Skeletal muscle tissue (tissue), 4 donors: ENCODE data around the gene PROB1. TPM values are rescaled to one million over a fixed set of nuclear protein-coding genes. Genes with fewer than 3 reads are reported as not detected.
"Not testable (repeated sequence)": the region's sequence is repeated elsewhere in the genome, so short reads cannot be mapped to it uniquely, and the experiment has no call there.

ENCODE experiments used
- H3K27ac ChIP-seq: one replicate; pipeline ENCODE4 v1.7.0; 2013; ENCODE audit warnings: mild to moderate bottlenecking, low read depth, low read length, inconsistent platforms
- H3K27me3 ChIP-seq, 3 donors: one replicate each; pipeline ENCODE4 v1.7.0; 2013; ENCODE audit warnings: low read length in 3 of 3; ENCODE audit not compliant: control insufficient read depth in 3 of 3, insufficient read depth in 3 of 3
- H3K36me3 ChIP-seq, 3 donors: one replicate each; pipeline ENCODE4 v1.7.0; 2013; ENCODE audit warnings: low read length in 3 of 3; ENCODE audit not compliant: control insufficient read depth in 3 of 3, insufficient read depth in 3 of 3
- H3K4me1 ChIP-seq, 3 donors: one replicate each; pipeline ENCODE4 v1.7.0; 2013; ENCODE audit warnings: low read length in 3 of 3, mild to moderate bottlenecking in 3 of 3; ENCODE audit not compliant: control insufficient read depth in 3 of 3, insufficient read depth in 3 of 3
- H3K4me3 ChIP-seq, 3 donors: one replicate each; pipeline ENCODE4 v1.7.0; 2013; ENCODE audit warnings: low read length in 3 of 3
- H3K9ac ChIP-seq, 3 donors: one replicate each; pipeline ENCODE4 v1.7.0; 2013; ENCODE audit warnings: low read length in 3 of 3, mild to moderate bottlenecking in 3 of 3, moderate library complexity in 2 of 3, low read depth in 1 of 3
- H3K9me3 ChIP-seq, 3 donors: one replicate each; pipeline ENCODE4 v1.7.0; 2013; ENCODE audit warnings: low read length in 3 of 3; ENCODE audit not compliant: control insufficient read depth in 3 of 3
- total RNA-seq: library from RNA; depleted of rRNA; stranded (reverse); fragments of >200 nt; gene quantifications from one replicate; pipeline ENCODE4 v1.2.3, GENCODE V29; 2014
- donor health status: Osteomylitis.

PROB1 gene
- total RNA-seq, 1 donor from 2014 or later, result 23.5 TPM

DNA sequence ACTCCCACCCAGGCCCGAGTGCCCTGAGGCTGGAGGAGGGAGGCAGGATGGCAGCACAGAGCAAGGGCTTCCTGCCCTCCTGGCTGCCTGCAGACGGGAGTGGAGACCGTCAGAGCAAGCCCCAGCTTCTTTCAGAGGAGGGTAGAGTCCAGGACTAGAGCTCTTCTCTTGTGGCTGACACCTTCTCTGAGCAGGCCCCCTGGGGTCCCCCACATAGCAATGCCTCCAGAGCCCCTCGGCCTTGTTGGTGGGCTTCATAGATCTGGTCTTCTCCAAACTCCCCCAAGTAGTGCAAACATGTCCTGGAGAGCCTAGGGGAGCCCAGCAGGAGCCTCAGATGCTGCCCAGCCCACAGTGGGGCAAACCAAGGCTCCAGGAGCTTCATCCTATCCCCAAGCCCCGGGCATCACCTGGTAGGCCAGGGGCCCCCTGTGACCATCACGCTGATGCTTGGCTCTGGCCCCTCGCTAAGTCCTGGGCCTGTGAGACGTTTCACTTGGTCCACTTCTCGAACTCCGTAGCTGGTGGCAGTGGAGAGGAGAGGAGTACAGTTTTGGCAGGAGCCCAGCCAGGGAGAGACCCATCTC lies 7.2 kb downstream of the PROB1 start:
- peaks cover 52 to 68% (median 55%) of the 10 kb centered on the region in 3 donors for H3K4me1 ChIP-seq
- H3K27me3 ChIP-seq, result no peaks in the 10 kb centered on the region
- H3K4me3 ChIP-seq, result peak overlapping the region in 1 of 3 donors; percentile 6
- no peaks in the 10 kb centered on the region for H3K9me3 ChIP-seq
- peaks cover 2 to 14% (median 14%) of the 10 kb centered on the region in 3 donors for H3K36me3 ChIP-seq
- H3K27ac ChIP-seq, result no peak overlapping the region
- H3K9ac ChIP-seq, result peak overlapping the region in 1 of 3 donors; percentile 20

DNA sequence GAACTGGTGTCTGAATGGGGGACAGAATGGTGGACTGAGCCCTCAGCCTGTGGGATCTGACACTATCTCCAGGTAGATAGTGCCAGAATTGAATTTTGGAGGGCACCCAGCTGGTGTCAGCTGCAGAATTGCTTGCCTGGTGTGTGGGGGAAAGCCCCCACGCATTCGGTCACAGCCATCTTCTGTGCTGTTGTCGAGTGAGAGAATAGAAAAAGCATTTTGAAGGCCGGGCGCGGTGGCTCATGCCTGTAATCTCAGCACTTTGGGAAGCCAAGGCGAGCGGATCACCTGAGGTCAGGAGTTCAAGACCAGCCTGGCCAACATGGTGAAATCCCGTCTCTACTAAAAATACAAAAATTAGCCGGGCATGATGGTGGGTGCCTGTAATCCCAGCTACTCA lies 7.9 kb downstream of the PROB1 start:
- peaks cover 50 to 62% (median 52%) of the 10 kb centered on the region in 3 donors for H3K4me1 ChIP-seq
- H3K4me3 ChIP-seq, H3K9me3 ChIP-seq: not testable (repeated sequence)

GRCh38 chr5:139386050-139386438 lies 8.9 kb downstream of the PROB1 start:
- no peak overlapping the region for H3K4me3 ChIP-seq
- peaks cover 41 to 53% (median 43%) of the 10 kb centered on the region in 3 donors for H3K4me1 ChIP-seq
- no peak overlapping the region for H3K9ac ChIP-seq
- peaks cover 0 to 9% (median 6%) of the 10 kb centered on the region in 3 donors for H3K36me3 ChIP-seq
- H3K27ac ChIP-seq, result no peak overlapping the region
- no peaks in the 10 kb centered on the region for H3K27me3 ChIP-seq
- no peaks in the 10 kb centered on the region for H3K9me3 ChIP-seq

More for the DNA sequence above, 7.9 kb downstream of the PROB1 start:
- H3K27me3 ChIP-seq, H3K9ac ChIP-seq, H3K27ac ChIP-seq: not testable (repeated sequence)
- H3K36me3 ChIP-seq, result peaks cover 2 to 14% (median 12%) of the 10 kb centered on the region in 3 donors

DNA sequence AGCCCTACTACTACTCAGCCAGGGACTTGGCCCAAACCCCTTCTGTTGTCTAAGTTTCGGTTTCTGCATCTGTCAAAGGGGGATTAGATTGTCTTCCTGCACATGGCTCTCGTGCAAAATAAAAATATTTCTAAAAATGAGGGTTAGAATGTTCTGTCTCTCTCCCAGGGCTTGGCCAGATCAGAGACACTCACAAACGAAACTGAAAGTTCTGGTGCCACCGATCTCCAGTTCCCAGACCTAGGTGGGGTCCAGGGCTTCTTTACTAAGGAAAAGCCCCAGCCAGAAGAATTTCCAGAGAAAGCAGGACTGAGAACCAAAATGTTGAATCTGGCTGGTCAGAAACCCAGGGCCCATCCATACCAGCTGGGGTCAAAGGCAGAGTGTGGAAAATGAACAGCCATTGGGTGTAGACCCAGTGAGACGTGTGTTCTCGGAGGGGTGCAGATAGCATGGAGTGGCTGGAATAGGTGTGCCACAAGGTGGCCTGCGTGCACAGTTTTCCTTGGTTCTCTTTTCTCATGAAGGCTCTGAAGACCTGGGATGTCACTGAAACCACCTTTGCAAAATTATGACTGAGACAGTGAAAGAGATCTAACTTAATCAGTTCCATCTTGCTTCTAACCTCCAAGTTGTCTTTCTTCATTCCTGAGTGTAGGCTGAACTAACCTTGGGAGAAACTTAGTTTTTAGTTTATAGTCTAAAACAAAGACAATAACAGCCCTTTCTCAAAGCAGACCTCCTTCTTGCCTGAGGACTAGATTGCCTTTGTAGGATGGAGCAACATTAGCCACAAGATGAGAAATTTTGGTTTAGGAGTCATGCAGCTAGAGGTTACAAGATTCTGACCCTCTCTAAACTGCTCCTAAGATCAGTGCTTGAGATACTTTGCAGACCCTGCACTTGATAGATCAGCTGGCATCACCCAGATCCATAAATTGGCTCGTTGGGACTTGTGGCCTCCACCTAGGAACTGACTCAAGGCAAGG lies 9.5 kb downstream of the PROB1 start:
- Histone ChIP-seq H3K9ac (peak overlapping the region; percentile 53 to 77 (median 72)), H3K9me3 (no peaks in the 10 kb centered on the region), H3K4me1 (peaks cover 34 to 46% (median 36%) of the 10 kb centered on the region in 3 donors), H3K27ac (peak overlapping the region; percentile 60), H3K4me3 (peak overlapping the region; percentile 56 to 68 (median 64)), H3K27me3 (no peaks in the 10 kb centered on the region), H3K36me3 (peaks cover 0 to 6% (median 5%) of the 10 kb centered on the region in 3 donors)

GRCh38 chr5:139384591-139385051 lies 10.3 kb downstream of the PROB1 start:
- peak overlapping the region; percentile 60 for H3K27ac ChIP-seq
- H3K9me3 ChIP-seq, result no peaks in the 10 kb centered on the region
- H3K36me3 ChIP-seq, result peaks cover 0 to 3% (median 0%) of the 10 kb centered on the region in 3 donors
- peak overlapping the region; percentile 56 to 68 (median 64) for H3K4me3 ChIP-seq
- H3K9ac ChIP-seq, result peak overlapping the region; percentile 53 to 77 (median 72)
- H3K27me3 ChIP-seq, result no peaks in the 10 kb centered on the region
- peaks cover 27 to 39% (median 28%) of the 10 kb centered on the region in 3 donors for H3K4me1 ChIP-seq

- no peaks in the 10 kb centered on the region for H3K9me3 ChIP-seq
- no peak overlapping the region for H3K27ac ChIP-seq
- H3K36me3 ChIP-seq, result no peaks in the 10 kb centered on the region
- H3K9ac ChIP-seq, result peak overlapping the region in 2 of 3 donors; percentile 33 to 72
- no peak overlapping the region for H3K4me3 ChIP-seq
- no peaks in the 10 kb centered on the region for H3K27me3 ChIP-seq
- H3K4me1 ChIP-seq, result peaks cover 22 to 34% (median 23%) of the 10 kb centered on the region in 3 donors
Observed at GRCh38 chr5:139383993-139384590, 10.8 kb downstream of the PROB1 start.

- Histone ChIP-seq H3K4me1 (peaks cover 20 to 29% (median 20%) of the 10 kb centered on the region in 3 donors), H3K27me3 (no peaks in the 10 kb centered on the region), H3K4me3 (no peak within 1 kb of the TSS), H3K27ac (no peak within 1 kb of the TSS), H3K9ac (peak within 1 kb of the TSS in 2 of 3 donors; percentile 33 to 72), H3K36me3 (no peaks in the 10 kb centered on the region), H3K9me3 (no peaks in the 10 kb centered on the region)
Observed at GRCh38 chr5:139383275-139383992, 11.5 kb downstream of the PROB1 start, which contains the start of gene SLC23A1. Gene SLC23A1, minus strand, starts transcription at chr5:139383297. Its CDS starts 44 bp downstream, at chr5:139383253.

GRCh38 chr5:139382807-139383206 lies 12.1 kb downstream of the PROB1 start:
- H3K27ac ChIP-seq, result no peak overlapping the region
- H3K4me3 ChIP-seq, result no peak overlapping the region
- no peak overlapping the region for H3K9ac ChIP-seq
- no peaks in the 10 kb centered on the region for H3K36me3 ChIP-seq
- peaks cover 14 to 22% (median 15%) of the 10 kb centered on the region in 3 donors for H3K4me1 ChIP-seq
- no peaks in the 10 kb centered on the region for H3K27me3 ChIP-seq
- H3K9me3 ChIP-seq, result no peaks in the 10 kb centered on the region
